CD8-positive, alpha-beta memory T cell (primary cell): ENCODE measurements around the gene ATP9B. TPM values are rescaled to one million over a fixed set of nuclear protein-coding genes. Genes with fewer than 3 reads are reported as not detected.
A peak's percentile ranks its signal among the peaks of the same experiment; 100 is the strongest.
"Not testable (repeated sequence)": the region's sequence is repeated elsewhere in the genome, so short reads cannot be mapped to it uniquely, and the experiment has no call there.

ENCODE experiments used
- CTCF ChIA-PET: fragments of 350-600 bp; sonication (Branson Sonifier 250); formaldehyde crosslinking; loops from one replicate; lab custom pipeline; 2021; ENCODE audit warnings: antibody characterized with exemption; lab: Charles Lee
- POLR2A ChIA-PET: fragments of 350-600 bp; sonication (Branson Sonifier 250); formaldehyde crosslinking; loops from one replicate; lab custom pipeline; 2021; ENCODE audit warnings: antibody characterized with exemption; lab: Charles Lee
- DNase-seq, 5 donors: peaks; one replicate each; pipeline versions ENCODE4 v3.0.0 to v3.0.0-alpha.2; 2020 to 2022; ENCODE audit warnings: mixed read lengths in 1 of 5
- H3K27ac ChIP-seq: one replicate; pipeline ENCODE4 v1.7.0; 2013; ENCODE audit warnings: low read depth, mild to moderate bottlenecking, low read length, moderate library complexity
- H3K27me3 ChIP-seq: 2 replicates; pipeline ENCODE4 v1.7.0; 2013; ENCODE audit warnings: low read length, mild to moderate bottlenecking; ENCODE audit not compliant: insufficient read depth, poor library complexity, severe bottlenecking
- H3K36me3 ChIP-seq: 2 replicates; pipeline ENCODE4 v1.7.0; 2013; ENCODE audit warnings: mild to moderate bottlenecking, low read length, moderate library complexity; ENCODE audit not compliant: insufficient read depth
- H3K4me1 ChIP-seq: 2 replicates; pipeline ENCODE4 v1.7.0; 2013; ENCODE audit warnings: mild to moderate bottlenecking, low read length, moderate library complexity; ENCODE audit not compliant: insufficient read depth
- H3K4me3 ChIP-seq: 2 replicates; pipeline ENCODE4 v1.7.0; 2013; ENCODE audit warnings: mild to moderate bottlenecking, low read length
- H3K9me3 ChIP-seq: 2 replicates; pipeline ENCODE4 v1.7.0; 2013; ENCODE audit warnings: mild to moderate bottlenecking, low read length
- H3K27ac Mint-ChIP-seq, 8 donors: one replicate each; pipeline ENCODE4 v1.8.0; 2020 to 2021; ENCODE audit warnings: mixed read lengths in 8 of 8, mild to moderate bottlenecking in 6 of 8, inconsistent platforms in 3 of 8, moderate library complexity in 3 of 8
- H3K27me3 Mint-ChIP-seq, 2 donors: one replicate each; pipeline ENCODE4 v1.8.0; 2020 to 2021; ENCODE audit warnings: mixed read lengths in 2 of 2, mild to moderate bottlenecking in 1 of 2, moderate library complexity in 1 of 2
- H3K36me3 Mint-ChIP-seq, 3 donors: one replicate each; pipeline ENCODE4 v1.8.0; 2020 to 2021; ENCODE audit warnings: mixed read lengths in 3 of 3, inconsistent platforms in 1 of 3, mild to moderate bottlenecking in 1 of 3
- H3K4me1 Mint-ChIP-seq, 3 donors: one replicate each; pipeline ENCODE4 v1.8.0; 2020 to 2021; ENCODE audit warnings: mixed read lengths in 3 of 3, inconsistent platforms in 1 of 3, mild to moderate bottlenecking in 1 of 3
- H3K4me3 Mint-ChIP-seq, 7 donors: one replicate each; pipeline ENCODE4 v1.8.0; 2020 to 2021; ENCODE audit warnings: mixed read lengths in 7 of 7, mild to moderate bottlenecking in 6 of 7, moderate library complexity in 4 of 7, inconsistent platforms in 2 of 7
- H3K9me3 Mint-ChIP-seq, 5 donors: one replicate each; pipeline ENCODE4 v1.8.0; 2020 to 2022; ENCODE audit warnings: mixed read lengths in 5 of 5, mild to moderate bottlenecking in 3 of 5, moderate library complexity in 2 of 5, inconsistent platforms in 1 of 5
- polyA plus RNA-seq: library from polyadenylated mRNA; unstranded; fragments of 300-500 nt; fragmentation: Illumina TruSeq; gene quantifications from one replicate; pipeline ENCODE4 v1.2.3, GENCODE V29; 2021
- total RNA-seq, 2 experiments: library from RNA; stranded (reverse); gene quantifications; one replicate each; pipeline ENCODE4 v1.2.3, GENCODE V29; 2021

ATP9B gene
- total and polyA plus RNA-seq, 3 experiments from 2014 or later = 22.0 to 23.4 (median 22.4) TPM

DNA sequence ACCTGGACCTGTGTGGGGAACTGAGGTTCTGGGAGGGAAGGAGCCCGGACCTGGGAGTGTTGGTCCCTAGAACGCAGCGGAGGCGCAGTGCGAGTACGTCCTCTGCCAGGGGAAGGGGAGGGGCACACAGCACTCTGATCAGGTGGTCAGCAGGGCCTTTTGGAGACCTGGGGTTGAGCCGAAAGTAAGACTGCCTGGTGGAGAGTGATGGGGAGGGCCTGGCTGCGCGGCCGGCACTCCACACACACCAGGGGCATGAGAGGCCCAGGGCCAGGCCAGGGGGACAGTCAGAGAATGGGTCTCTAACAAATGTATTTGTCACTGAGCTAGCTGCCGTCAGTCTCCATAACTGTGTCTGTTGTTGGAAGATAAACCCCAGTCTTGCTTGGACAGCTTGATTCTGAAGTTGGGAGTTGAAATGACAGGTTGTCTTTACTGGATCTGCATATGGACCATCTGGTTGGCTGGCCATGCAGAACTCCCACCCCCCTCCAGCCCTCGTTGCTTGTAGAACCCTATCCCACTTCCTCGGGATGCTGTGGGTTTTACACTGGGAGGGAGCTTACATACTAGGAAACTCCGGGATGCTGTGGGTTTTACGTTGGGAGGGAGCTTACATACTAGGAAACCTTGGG, 251.1 kb downstream of the ATP9B start:
- CTCF ChIA-PET = no interaction called here
- no peak overlapping the region for H3K27ac ChIP-seq

DNA sequence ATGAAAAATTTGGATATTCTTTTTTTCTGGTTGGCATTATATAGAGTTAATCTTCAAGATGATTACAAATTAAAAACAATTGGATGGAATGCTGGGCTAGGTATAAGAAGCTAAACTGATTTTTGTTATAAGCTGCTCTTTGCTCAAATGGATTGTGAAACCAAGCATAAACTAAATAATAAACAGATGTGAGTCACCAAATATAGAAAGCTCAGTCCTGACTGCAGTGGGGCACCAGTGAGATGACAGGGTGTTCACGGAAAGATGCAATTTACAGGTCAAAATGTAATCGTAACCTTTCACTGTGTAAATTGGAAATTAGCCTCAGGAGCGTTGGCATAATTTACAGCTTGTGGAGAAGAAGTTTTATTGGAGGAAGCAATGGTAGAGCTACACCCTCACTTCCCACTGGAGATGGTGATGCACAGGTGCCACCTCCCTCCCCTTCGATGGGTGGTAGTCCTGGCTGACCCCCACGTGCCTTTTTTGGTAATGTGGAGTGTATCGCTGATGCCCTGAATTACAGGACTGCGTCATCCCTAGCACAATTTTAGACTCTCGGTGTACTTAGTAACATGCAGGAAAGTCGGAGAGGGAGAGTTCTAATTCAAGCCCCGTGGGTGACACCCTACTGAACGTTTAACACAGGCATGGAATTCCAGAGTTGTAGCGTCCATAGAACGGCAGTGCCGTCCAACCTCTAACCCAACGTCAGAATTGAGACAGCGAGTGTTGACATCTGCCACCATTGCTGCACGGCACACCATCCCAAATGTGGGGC, 252.6 kb downstream of the ATP9B start:
- CTCF ChIA-PET = no interaction called here
- POLR2A ChIA-PET = no interaction called here
- H3K27ac ChIP-seq = no peak overlapping the region
- Mint-ChIP-seq H3K27ac (peak overlapping the region in 2 of 8 donors; percentile 4 to 68), H3K27me3 (no peaks in the 10 kb centered on the region), H3K36me3 (peaks cover 3 to 30% (median 9%) of the 10 kb centered on the region in 3 donors), H3K4me3 (no peak overlapping the region), H3K9me3 (peaks cover 0 to under 1% (median 0%) of the 10 kb centered on the region in 5 donors), H3K4me1 (peaks cover 35 to 46% (median 36%) of the 10 kb centered on the region in 3 donors)
- no peaks in the 10 kb centered on the region for H3K36me3 ChIP-seq
- no peak for DNase-seq
- H3K4me1 ChIP-seq = peaks cover 22% of the 10 kb centered on the region
- no peaks in the 10 kb centered on the region for H3K9me3 ChIP-seq
- H3K4me3 ChIP-seq = no peak overlapping the region
- H3K27me3 ChIP-seq = no peaks in the 10 kb centered on the region

More for the DNA sequence above, 251.1 kb downstream of the ATP9B start:
- DNase-seq = no peak
- H3K4me3 Mint-ChIP-seq = no peak overlapping the region
- peaks cover 17 to 42% (median 19%) of the 10 kb centered on the region in 3 donors for H3K36me3 Mint-ChIP-seq
- peaks cover 32 to 42% (median 32%) of the 10 kb centered on the region in 3 donors for H3K4me1 Mint-ChIP-seq
- peaks cover 16% of the 10 kb centered on the region for H3K4me1 ChIP-seq
- POLR2A ChIA-PET = no interaction called here
- peaks cover 0 to 11% (median 0%) of the 10 kb centered on the region in 5 donors for H3K9me3 Mint-ChIP-seq
- H3K27me3 ChIP-seq = no peaks in the 10 kb centered on the region
- H3K4me3 ChIP-seq = no peak overlapping the region
- H3K9me3 ChIP-seq = no peaks in the 10 kb centered on the region
- H3K27me3 Mint-ChIP-seq = no peaks in the 10 kb centered on the region
- peaks cover 4% of the 10 kb centered on the region for H3K36me3 ChIP-seq
- H3K27ac Mint-ChIP-seq = no peak overlapping the region

DNA sequence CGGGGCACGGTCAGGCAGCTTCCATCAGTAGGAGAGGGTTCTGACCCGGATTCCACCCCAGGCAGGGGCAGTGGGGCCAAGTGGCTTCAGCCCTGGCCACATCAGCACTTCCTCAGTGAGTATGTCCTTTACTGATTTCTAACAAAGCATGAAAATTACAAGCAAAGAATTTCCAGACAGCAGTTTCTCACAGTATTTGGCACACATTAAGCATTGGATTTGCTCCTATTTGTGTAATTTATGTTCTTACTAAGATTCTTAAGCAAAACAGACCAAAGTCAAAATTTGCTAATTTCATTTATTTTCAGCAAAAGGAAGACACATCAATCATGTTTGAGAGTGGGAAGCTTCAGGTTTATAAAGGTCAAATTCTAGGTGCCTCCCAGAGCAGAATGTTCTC, 253.2 kb downstream of the ATP9B start:
- no peak overlapping the region for H3K27ac Mint-ChIP-seq
- CTCF ChIA-PET = no interaction called here

DNA sequence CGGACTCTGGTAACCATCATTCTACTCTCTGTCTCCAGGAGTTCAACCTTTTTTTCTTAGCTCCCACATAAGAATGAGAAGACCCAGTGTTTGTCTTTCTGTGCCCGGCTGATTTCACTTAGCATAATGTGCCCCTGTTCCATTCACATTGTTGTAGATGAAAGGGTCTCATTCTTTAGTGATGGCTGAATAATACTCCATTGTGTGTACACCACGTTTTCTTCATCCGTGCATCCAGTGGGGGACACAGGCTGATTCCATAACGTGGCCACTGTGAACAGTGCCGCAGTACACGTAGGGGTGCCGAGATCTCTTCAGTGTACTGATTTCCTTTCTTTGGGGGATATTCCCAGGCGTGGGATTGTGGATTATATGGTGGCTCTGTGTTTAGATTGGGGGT, 254.3 kb downstream of the ATP9B start:
- H3K36me3 ChIP-seq = no peaks in the 10 kb centered on the region
- CTCF ChIA-PET = no interaction called here
- H3K9me3 ChIP-seq = no peaks in the 10 kb centered on the region
- no peak for DNase-seq
- Mint-ChIP-seq H3K9me3 (peaks cover 0 to 8% (median 0%) of the 10 kb centered on the region in 5 donors), H3K36me3 (peaks cover 3 to 31% (median 12%) of the 10 kb centered on the region in 3 donors), H3K27me3 (peaks cover 0 to 3% of the 10 kb centered on the region in 2 donors), H3K27ac (peak overlapping the region in 2 of 8 donors; percentile 60 to 76), H3K4me1 (peaks cover 30 to 40% (median 31%) of the 10 kb centered on the region in 3 donors), H3K4me3 (no peak overlapping the region)
- no peak overlapping the region for H3K27ac ChIP-seq
- POLR2A ChIA-PET = no interaction called here
- H3K4me1 ChIP-seq = peaks cover 14% of the 10 kb centered on the region
- no peak overlapping the region for H3K4me3 ChIP-seq
- H3K27me3 ChIP-seq = no peaks in the 10 kb centered on the region

More for the DNA sequence above, 253.2 kb downstream of the ATP9B start:
- POLR2A ChIA-PET = no interaction called here
- no peak overlapping the region for H3K4me3 ChIP-seq
- Mint-ChIP-seq H3K4me3 (no peak overlapping the region), H3K27me3 (no peaks in the 10 kb centered on the region), H3K4me1 (peaks cover 36 to 44% (median 37%) of the 10 kb centered on the region in 3 donors), H3K36me3 (peaks cover 3 to 30% (median 10%) of the 10 kb centered on the region in 3 donors), H3K9me3 (peaks cover 0 to 5% (median 0%) of the 10 kb centered on the region in 5 donors)
- DNase-seq = no peak
- no peak overlapping the region for H3K27ac ChIP-seq
- H3K27me3 ChIP-seq = no peaks in the 10 kb centered on the region
- H3K4me1 ChIP-seq = peaks cover 23% of the 10 kb centered on the region
- H3K9me3 ChIP-seq = no peaks in the 10 kb centered on the region
- H3K36me3 ChIP-seq = no peaks in the 10 kb centered on the region

DNA sequence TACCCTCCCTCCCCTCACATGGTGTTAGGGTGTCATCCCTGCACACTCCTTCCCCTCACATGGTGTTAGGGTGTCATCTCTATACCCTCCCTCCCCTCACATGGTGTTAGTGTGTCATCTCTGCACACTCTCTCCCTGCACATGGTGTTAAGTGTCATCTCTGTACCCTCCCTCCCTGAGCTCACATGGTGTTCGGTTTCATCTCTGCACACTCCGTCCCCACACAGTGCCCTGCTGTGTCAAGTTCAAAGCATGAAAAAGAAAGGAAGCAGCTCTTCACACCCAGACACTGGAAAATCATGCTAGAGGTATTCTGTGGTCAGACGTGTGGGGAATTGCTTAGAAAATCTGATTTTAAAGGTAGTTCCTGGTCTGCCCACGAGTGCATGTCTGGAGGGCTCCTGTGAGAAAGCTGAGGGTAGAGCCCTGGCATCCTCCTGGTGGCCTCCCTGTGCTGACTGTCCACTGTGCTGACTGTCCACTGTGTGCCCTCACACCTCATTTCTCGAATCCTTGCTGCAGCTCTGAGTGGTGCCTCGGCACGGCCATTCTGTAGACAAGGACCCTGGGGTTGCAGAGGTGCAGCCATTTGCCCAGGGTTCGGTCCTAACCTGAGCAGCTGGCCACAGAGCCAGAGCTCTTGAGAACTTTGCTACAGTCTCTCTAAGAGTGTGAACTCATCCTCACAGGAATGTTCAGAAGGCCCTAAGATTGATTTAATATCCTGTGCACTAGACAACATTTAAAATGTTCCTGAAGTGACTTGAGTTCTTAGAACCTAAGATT, 257.4 kb downstream of the ATP9B start:
- Histone ChIP-seq H3K4me3 (no peak overlapping the region), H3K27me3 (no peaks in the 10 kb centered on the region), H3K9me3 (no peaks in the 10 kb centered on the region), H3K36me3 (no peaks in the 10 kb centered on the region), H3K4me1 (peaks cover 9% of the 10 kb centered on the region), H3K27ac (no peak overlapping the region)
- Mint-ChIP-seq H3K27ac (peak overlapping the region; percentile 37 to 95 (median 84)), H3K27me3 (peaks cover 0 to 3% of the 10 kb centered on the region in 2 donors), H3K36me3 (peaks cover 6 to 45% (median 8%) of the 10 kb centered on the region in 3 donors), H3K9me3 (peaks cover 0 to 8% (median 0%) of the 10 kb centered on the region in 5 donors), H3K4me1 (peaks cover 19 to 28% (median 20%) of the 10 kb centered on the region in 3 donors), H3K4me3 (peak overlapping the region; percentile 41 to 89 (median 77))
- peak in 1 of 5 donors; percentile 54 for DNase-seq
- ChIA-PET POLR2A (no interaction called here), CTCF (no interaction called here)

DNA sequence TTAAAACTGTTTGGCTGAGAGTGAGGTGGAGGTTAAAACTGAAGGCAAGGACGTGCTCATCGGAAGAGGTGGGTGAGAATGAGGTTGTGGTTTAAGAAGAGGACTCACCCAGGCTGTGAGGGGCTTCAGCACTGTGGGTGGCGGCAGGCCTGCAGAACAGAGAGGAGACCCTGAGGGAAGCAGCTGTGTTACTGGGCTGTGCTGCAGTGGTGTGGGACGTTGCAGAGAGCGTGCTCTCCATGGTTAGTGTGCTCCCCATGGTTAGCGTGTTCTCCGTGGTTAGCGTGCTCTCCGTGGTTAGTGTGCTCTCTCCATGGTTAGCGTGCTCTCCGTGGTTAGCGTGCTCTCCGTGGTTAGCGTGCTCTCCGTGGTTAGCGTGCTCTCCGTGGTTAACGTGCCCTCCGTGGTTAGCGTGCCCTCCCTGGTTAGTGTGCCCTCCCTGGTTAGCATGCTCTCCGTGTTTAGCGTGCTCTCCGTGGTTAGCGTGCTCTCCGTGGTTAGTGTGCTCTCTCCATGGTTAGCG, 258.1 kb downstream of the ATP9B start:
- peak overlapping the region in 7 of 8 donors; percentile 37 to 95 (median 87) for H3K27ac Mint-ChIP-seq
- H3K36me3 ChIP-seq = no peaks in the 10 kb centered on the region
- H3K4me3 Mint-ChIP-seq = peak overlapping the region; percentile 44 to 89 (median 77)
- no peaks in the 10 kb centered on the region for H3K9me3 ChIP-seq
- H3K36me3 Mint-ChIP-seq = peaks cover 3 to 42% (median 7%) of the 10 kb centered on the region in 3 donors
- peaks cover 9% of the 10 kb centered on the region for H3K4me1 ChIP-seq
- H3K4me1 Mint-ChIP-seq = peaks cover 19 to 28% (median 20%) of the 10 kb centered on the region in 3 donors
- POLR2A ChIA-PET = no interaction called here
- H3K9me3 Mint-ChIP-seq = peaks cover 0 to 8% (median 0%) of the 10 kb centered on the region in 5 donors
- CTCF ChIA-PET = no interaction called here
- DNase-seq = peak in 3 of 5 donors; percentile 6 to 58 (median 37)
- H3K4me3 ChIP-seq = no peak overlapping the region
- no peak overlapping the region for H3K27ac ChIP-seq
- peaks cover 0 to 3% of the 10 kb centered on the region in 2 donors for H3K27me3 Mint-ChIP-seq
- no peaks in the 10 kb centered on the region for H3K27me3 ChIP-seq

DNA sequence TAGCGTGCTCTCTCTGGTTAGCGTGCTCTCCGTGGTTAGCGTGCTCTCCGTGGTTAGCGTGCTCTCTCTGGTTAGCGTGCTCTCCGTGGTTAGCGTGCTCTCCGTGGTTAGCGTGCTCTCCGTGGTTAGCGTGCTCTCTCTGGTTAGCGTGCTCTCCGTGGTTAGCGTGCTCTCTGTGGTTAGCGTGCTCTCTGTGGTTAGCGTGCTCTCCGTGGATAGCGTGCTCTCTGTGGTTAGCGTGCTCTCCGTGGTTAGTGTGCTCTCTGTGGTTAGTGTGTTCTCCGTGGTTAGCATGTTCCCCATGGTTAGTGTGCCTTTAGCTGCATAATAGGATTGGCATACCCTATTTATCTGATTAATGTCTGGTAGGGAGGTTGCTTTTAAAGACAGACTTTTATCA, 258.7 kb downstream of the ATP9B start:
- H3K27ac Mint-ChIP-seq = peak overlapping the region in 6 of 8 donors; percentile 37 to 87 (median 71)
- H3K9me3 ChIP-seq, H3K9me3 Mint-ChIP-seq, POLR2A ChIA-PET, H3K27ac ChIP-seq, H3K4me1 ChIP-seq, H3K36me3 ChIP-seq, H3K27me3 Mint-ChIP-seq, CTCF ChIA-PET, H3K27me3 ChIP-seq, H3K4me3 ChIP-seq: not testable (repeated sequence)
- peak in 2 of 5 donors; percentile 21 to 55 for DNase-seq
- peak overlapping the region in 6 of 7 donors; percentile 25 to 89 (median 66) for H3K4me3 Mint-ChIP-seq
- peaks cover 3 to 46% (median 7%) of the 10 kb centered on the region in 3 donors for H3K36me3 Mint-ChIP-seq
- peaks cover 19 to 28% (median 20%) of the 10 kb centered on the region in 3 donors for H3K4me1 Mint-ChIP-seq
